ENCODE results near the gene ELMOD3. TPM values are rescaled to one million over a fixed set of nuclear protein-coding genes. Genes with fewer than 3 reads are reported as not detected.

Gene ELMOD3
- total RNA-seq, 4 donors from 2014 or later = 8.2 to 16.6 (median 13.7) TPM

- Histone ChIP-seq H3K27ac (no peak overlapping the region), H3K4me1 (peaks cover 15 to 24% (median 15%) of the 10 kb centered on the region in 3 donors), H3K9me3 (no peaks in the 10 kb centered on the region), H3K36me3 (no peaks in the 10 kb centered on the region), H3K27me3 (no peaks in the 10 kb centered on the region), H3K4me3 (no peak overlapping the region)
- TF ChIP-seq CTCF (IDR thresholded peaks at IDR 0.05) (no peak), POLR2A (IDR thresholded peaks at IDR 0.05) (no peak)
- DNase-seq = no peak
- whole genome bisulfite sequencing, 2 donors = 67 to 76% methylated on average over 3 to 9 of the region's 12 CpGs
- intact Hi-C loops (cut with DNase I) = no loop called here
Observed at GRCh38 chr2:85429213-85429923, 74.8 kb downstream of the ELMOD3 start.

GRCh38 chr2:85429924-85430289, 75.3 kb downstream of the ELMOD3 start:
- intact Hi-C loops (cut with DNase I) = no loop called here
- no peak for DNase-seq
- no peak overlapping the region for H3K27ac ChIP-seq
- 100% methylated on average over 1 of the region's 2 CpGs; no CpG with 5 or more reads in 1 of the 2 donors for WGBS, 2 donors
- H3K4me3 ChIP-seq = no peak overlapping the region
- H3K36me3 ChIP-seq = no peaks in the 10 kb centered on the region
- TF ChIP-seq CTCF (IDR thresholded peaks at IDR 0.05) = no peak
- no peak for TF ChIP-seq POLR2A (IDR thresholded peaks at IDR 0.05)
- peaks cover 18 to 29% (median 18%) of the 10 kb centered on the region in 3 donors for H3K4me1 ChIP-seq
- H3K27me3 ChIP-seq = no peaks in the 10 kb centered on the region
- H3K9me3 ChIP-seq = no peaks in the 10 kb centered on the region

GRCh38 chr2:85430752-85431569, 76.4 kb downstream of the ELMOD3 start:
- Histone ChIP-seq H3K9me3 (no peaks in the 10 kb centered on the region), H3K27ac (peak overlapping the region in 1 of 4 donors; percentile 34), H3K36me3 (no peaks in the 10 kb centered on the region), H3K4me3 (no peak overlapping the region), H3K27me3 (no peaks in the 10 kb centered on the region), H3K4me1 (peaks cover 23 to 39% (median 24%) of the 10 kb centered on the region in 3 donors)
- intact Hi-C loops (cut with DNase I) = no loop called here
- no peak for DNase-seq
- no peak for TF ChIP-seq CTCF (IDR thresholded peaks at IDR 0.05)
- no peak for TF ChIP-seq POLR2A (IDR thresholded peaks at IDR 0.05)
- WGBS, 2 donors = 59 to 76% methylated on average over 6 to 8 of the region's 16 CpGs

- no peak for DNase-seq
- no peak overlapping the region for H3K27ac ChIP-seq
- no peak overlapping the region for H3K4me3 ChIP-seq
- H3K4me1 ChIP-seq = peaks cover 28 to 47% (median 28%) of the 10 kb centered on the region in 3 donors
- no peaks in the 10 kb centered on the region for H3K27me3 ChIP-seq
- no peaks in the 10 kb centered on the region for H3K9me3 ChIP-seq
- WGBS, 2 donors = 80 to 89% methylated on average over 7 to 9 of the region's 10 CpGs
- TF ChIP-seq CTCF (IDR thresholded peaks at IDR 0.05) (no peak), POLR2A (IDR thresholded peaks at IDR 0.05) (no peak)
- intact Hi-C loops (cut with DNase I) = no loop called here
- no peaks in the 10 kb centered on the region for H3K36me3 ChIP-seq
Observed at GRCh38 chr2:85431570-85432205, 77.1 kb downstream of the ELMOD3 start.

All from esophagus squamous epithelium (tissue), 5 donors.